Measurements from ENCODE around the gene INHBA.

- TF ChIP-seq CTCF (IDR thresholded peaks at IDR 0.05) (no peak), POLR2A (IDR thresholded peaks at IDR 0.05) (no peak)
Observed at GRCh38 chr7:41752615-41753014, 49.7 kb upstream of the INHBA start.
